Smooth muscle cell (in vitro differentiated cells): Measurements from ENCODE around the gene KATNIP. TPM values are rescaled to one million over a fixed set of nuclear protein-coding genes. Genes with fewer than 3 reads are reported as not detected.

Source experiments
- DNase-seq: peaks from one replicate; lab custom pipeline; 2025; ENCODE audit not compliant: unreplicated experiment; lab: John Stamatoyannopoulos, UW
- H2AFZ ChIP-seq: fragments of 200-600 bp; sonication (generic); 2 replicates; pipeline ENCODE4 v1.6.0; 2016; ENCODE audit warnings: antibody characterized with exemption, low read depth, mild to moderate bottlenecking
- H3F3A ChIP-seq: fragments of 200-600 bp; sonication (generic); 2 replicates; pipeline ENCODE4 v1.6.0; 2017; ENCODE audit warnings: antibody characterized with exemption, low read depth
- H3K27ac ChIP-seq: fragments of 200-600 bp; sonication (generic); 2 replicates; pipeline ENCODE4 v1.5.1; 2016; ENCODE audit warnings: low read depth, mild to moderate bottlenecking
- H3K27me3 ChIP-seq: fragments of 200-600 bp; sonication (generic); 2 replicates; pipeline ENCODE4 v1.6.1; 2016; ENCODE audit warnings: low read depth, mild to moderate bottlenecking
- H3K36me3 ChIP-seq: fragments of 200-600 bp; sonication (generic); 2 replicates; pipeline ENCODE4 v1.5.1; 2016; ENCODE audit warnings: low read depth
- H3K4me1 ChIP-seq: fragments of 200-600 bp; sonication (generic); 2 replicates; pipeline ENCODE4 v1.5.1; 2016; ENCODE audit warnings: low read depth
- H3K4me2 ChIP-seq: fragments of 200-600 bp; sonication (generic); 2 replicates; pipeline ENCODE4 v1.6.0; 2016; ENCODE audit warnings: mild to moderate bottlenecking
- H3K4me3 ChIP-seq: fragments of 200-600 bp; sonication (generic); 2 replicates; pipeline ENCODE4 v1.5.1; 2016; ENCODE audit warnings: mild to moderate bottlenecking
- H3K79me2 ChIP-seq: fragments of 200-600 bp; sonication (generic); 2 replicates; pipeline ENCODE4 v1.6.0; 2016; ENCODE audit warnings: low read depth, mild to moderate bottlenecking
- H3K9ac ChIP-seq: fragments of 200-600 bp; sonication (generic); 2 replicates; pipeline ENCODE4 v1.6.0; 2016; ENCODE audit warnings: low read depth
- H3K9me3 ChIP-seq: fragments of 200-600 bp; sonication (generic); replicated peaks from 2 replicates; pipeline ENCODE4 v1.5.1; 2016; ENCODE audit warnings: low read depth
- H4K20me1 ChIP-seq: fragments of 200-600 bp; sonication (generic); 2 replicates; pipeline ENCODE4 v1.6.0; 2016; ENCODE audit warnings: low read depth
- CTCF ChIP-seq: fragments of 200-600 bp; sonication (generic); IDR thresholded peaks from 2 replicates; pipeline ENCODE4 v1.5.1; 2017; ENCODE audit warnings: borderline replicate concordance, mild to moderate bottlenecking, antibody characterized with exemption; ENCODE audit not compliant: insufficient read depth, poor library complexity, severe bottlenecking
- WGBS: methylation state at CpG from one replicate; pipeline ENCODE4 v1.1.7; 2016; ENCODE audit warnings: low lambda C conversion rate; 5-methylcytosine and 5-hydroxymethylcytosine counted together
- polyA plus RNA-seq: library from polyadenylated mRNA; unstranded; fragments of >200 nt; fragmentation: Nextera tagmentation; extraction: Ambion mirVana; gene quantifications from 2 replicates; pipeline ENCODE4 v1.2.1, GENCODE V29; 2016
- total RNA-seq: library from RNA; depleted of rRNA; stranded (reverse); fragments of >200 nt; gene quantifications from 2 replicates; pipeline ENCODE4 v1.2.3, GENCODE V29; 2014

Gene KATNIP
- total and polyA plus RNA-seq, 2 experiments from 2014 or later = 5.2 to 12.4 TPM

GRCh38 chr16:27511657-27512448, 38.1 kb upstream of the KATNIP start:
- Histone ChIP-seq H3K27me3 (no peaks in the 10 kb centered on the region), H3K9ac (no peak overlapping the region), H3K4me2 (no peak overlapping the region), H3K9me3 (no peaks in the 10 kb centered on the region), H3K27ac (no peak overlapping the region), H3F3A (no peaks in the 10 kb centered on the region), H3K4me3 (no peak overlapping the region), H2AFZ (no peak overlapping the region), H3K79me2 (no peaks in the 10 kb centered on the region), H4K20me1 (peaks cover 25% of the 10 kb centered on the region), H3K4me1 (no peaks in the 10 kb centered on the region), H3K36me3 (peaks cover 8% of the 10 kb centered on the region)
- DNase-seq = no peak
- no peak for TF ChIP-seq CTCF
- 94% methylated on average over 22 of the region's 22 CpGs for WGBS

- Histone ChIP-seq H3K27me3 (no peaks in the 10 kb centered on the region), H3K27ac (no peak overlapping the region), H3K9ac (no peak overlapping the region), H3K79me2 (no peaks in the 10 kb centered on the region), H3F3A (no peaks in the 10 kb centered on the region), H3K9me3 (no peaks in the 10 kb centered on the region), H2AFZ (no peak overlapping the region), H3K36me3 (peaks cover 19% of the 10 kb centered on the region), H4K20me1 (peaks cover 25% of the 10 kb centered on the region), H3K4me1 (no peaks in the 10 kb centered on the region), H3K4me3 (no peak overlapping the region), H3K4me2 (no peak overlapping the region)
- TF ChIP-seq CTCF = no peak
- DNase-seq = no peak
- WGBS = 93% methylated on average over 12 of the region's 12 CpGs
These were observed 35.1 kb upstream of the KATNIP start for GRCh38 chr16:27514806-27515205.

GRCh38 chr16:27515874-27516353, 34.0 kb upstream of the KATNIP start:
- H3K27ac ChIP-seq = no peak overlapping the region
- H3K4me2 ChIP-seq = no peak overlapping the region
- H3K9ac ChIP-seq = no peak overlapping the region
- TF ChIP-seq CTCF = peak; percentile 46
- WGBS = 96% methylated on average over 9 of the region's 9 CpGs
- no peaks in the 10 kb centered on the region for H3K27me3 ChIP-seq
- H3K4me1 ChIP-seq = no peaks in the 10 kb centered on the region
- no peaks in the 10 kb centered on the region for H3F3A ChIP-seq
- H4K20me1 ChIP-seq = peaks cover 25% of the 10 kb centered on the region
- no peak overlapping the region for H3K4me3 ChIP-seq
- DNase-seq = no peak
- no peaks in the 10 kb centered on the region for H3K79me2 ChIP-seq
- no peaks in the 10 kb centered on the region for H3K9me3 ChIP-seq
- H2AFZ ChIP-seq = no peak overlapping the region
- peaks cover 12% of the 10 kb centered on the region for H3K36me3 ChIP-seq

GRCh38 chr16:27516365-27516764, 33.6 kb upstream of the KATNIP start:
- Histone ChIP-seq H3K36me3 (peaks cover 11% of the 10 kb centered on the region), H3K79me2 (no peaks in the 10 kb centered on the region), H2AFZ (no peak overlapping the region), H4K20me1 (peaks cover 25% of the 10 kb centered on the region), H3K27me3 (no peaks in the 10 kb centered on the region), H3K4me1 (no peaks in the 10 kb centered on the region), H3F3A (no peaks in the 10 kb centered on the region), H3K4me3 (no peak overlapping the region), H3K9me3 (no peaks in the 10 kb centered on the region), H3K27ac (no peak overlapping the region), H3K4me2 (no peak overlapping the region), H3K9ac (no peak overlapping the region)
- DNase-seq = no peak
- no peak for TF ChIP-seq CTCF
- WGBS = 89% methylated on average over 11 of the region's 11 CpGs
